Small intestine (tissue), 7 donors: ENCODE measurements around the gene PLCL1. TPM values are rescaled to one million over a fixed set of nuclear protein-coding genes. Genes with fewer than 3 reads are reported as not detected.

Experiments
- DNase-seq, 2 donors: peaks; one replicate each; pipeline versions ENCODE4 v3.0.0 to v3.0.0-alpha.2; 2013
- FAIRE-seq: peaks from 2 replicates; lab custom pipeline; 2012; peaks lifted over from hg19 to GRCh38; lab: Jason Lieb, UNC
- H3K27ac ChIP-seq, 3 donors: one replicate each; pipeline ENCODE4 v1.5.1; 2013; ENCODE audit warnings: low read length in 2 of 3, mild to moderate bottlenecking in 2 of 3, control low read depth in 1 of 3, inconsistent platforms in 1 of 3, low read depth in 1 of 3, moderate library complexity in 1 of 3
- H3K27me3 ChIP-seq, 3 donors: one replicate each; pipeline ENCODE4 v1.6.1; 2013; ENCODE audit warnings: low read length in 3 of 3, inconsistent platforms in 1 of 3; ENCODE audit not compliant: control insufficient read depth in 3 of 3, insufficient read depth in 3 of 3
- H3K36me3 ChIP-seq, 3 donors: one replicate each; pipeline ENCODE4 v1.6.1; 2013; ENCODE audit warnings: low read length in 3 of 3, inconsistent platforms in 1 of 3, low read depth in 1 of 3, mild to moderate bottlenecking in 1 of 3, moderate library complexity in 1 of 3; ENCODE audit not compliant: control insufficient read depth in 3 of 3, insufficient read depth in 2 of 3
- H3K4me1 ChIP-seq, 3 donors: one replicate each; pipeline ENCODE4 v1.6.1; 2013; ENCODE audit warnings: low read length in 2 of 3, inconsistent platforms in 1 of 3, low read depth in 1 of 3, mild to moderate bottlenecking in 1 of 3, moderate library complexity in 1 of 3; ENCODE audit not compliant: control insufficient read depth in 3 of 3, insufficient read depth in 2 of 3
- H3K4me3 ChIP-seq, 3 donors: one replicate each; pipeline ENCODE4 v1.5.1; 2013; ENCODE audit warnings: low read length in 3 of 3, control low read depth in 1 of 3, inconsistent platforms in 1 of 3, low read depth in 1 of 3, mild to moderate bottlenecking in 1 of 3, moderate library complexity in 1 of 3
- H3K9me3 ChIP-seq, 2 donors: one replicate each; pipeline ENCODE4 v1.6.1; 2013; ENCODE audit warnings: low read depth in 1 of 2, low read length in 1 of 2; ENCODE audit not compliant: control insufficient read depth in 2 of 2, insufficient read depth in 1 of 2
- WGBS, 3 donors: extraction: QIAGEN DNeasy Blood & Tissue Kit; methylation state at CpG; one replicate each; pipeline ENCODE4 v1.1.7; 2013; 5-methylcytosine and 5-hydroxymethylcytosine counted together
- polyA plus RNA-seq, 4 donors: library from polyadenylated mRNA; stranded (reverse) in 3 of 4; unstranded in 1 of 4; fragments of 200-250 nt in 3 of 4; fragments of 120-200 nt in 1 of 4; gene quantifications; one replicate each; pipeline versions ENCODE4 v1.2.1 to v1.2.3, GENCODE V29; 2013
- donor health status: healthy with polysubstance abuse.
- donor health status: control.
- donor health status: control.
- donor health status: Bipolar disorder and iron deficiency.
- donor health status: healthy.

Gene PLCL1
- polyA plus RNA-seq, 4 donors: 0.58 to 2.3 (median 0.81) TPM; not detected in 1

- Histone ChIP-seq H3K4me1 (no peaks in the 10 kb centered on the region), H3K4me3 (no peak overlapping the region), H3K9me3 (no peaks in the 10 kb centered on the region), H3K27ac (no peak overlapping the region), H3K36me3 (no peaks in the 10 kb centered on the region), H3K27me3 (no peaks in the 10 kb centered on the region)
- 83 to 91% (median 87%) methylated on average over 1 of the region's 1 CpG for WGBS, 3 donors
- DNase-seq: no peak
- FAIRE-seq: no peak
These were observed 294.0 kb downstream of the PLCL1 start for GRCh38 chr2:198098386-198098785.

DNA sequence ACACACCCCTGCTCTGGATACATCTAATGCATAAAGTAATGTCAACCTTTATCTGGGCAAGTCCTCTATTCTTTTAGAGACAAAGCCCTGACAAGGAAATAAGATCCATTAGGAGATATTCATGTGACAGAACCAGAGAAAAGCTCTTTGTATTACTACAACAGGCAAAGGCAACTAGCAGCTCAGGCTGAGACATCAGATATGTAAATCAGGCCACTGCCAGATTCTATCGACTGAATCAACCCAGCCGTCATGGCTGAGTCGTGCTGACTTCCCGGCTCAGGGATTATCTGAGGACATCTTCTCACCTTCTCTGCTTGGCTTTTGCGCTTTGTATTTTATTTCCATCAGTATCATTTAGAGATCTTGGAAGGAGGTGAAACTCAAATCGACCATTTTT lies 294.5 kb downstream of the PLCL1 start:
- no peak overlapping the region for H3K27ac ChIP-seq
- H3K4me3 ChIP-seq: no peak overlapping the region
- H3K4me1 ChIP-seq: no peaks in the 10 kb centered on the region
- no peaks in the 10 kb centered on the region for H3K9me3 ChIP-seq
- no peak for DNase-seq
- 38 to 64% (median 55%) methylated on average over 6 of the region's 6 CpGs for WGBS, 3 donors
- no peaks in the 10 kb centered on the region for H3K36me3 ChIP-seq
- FAIRE-seq: no peak
- no peaks in the 10 kb centered on the region for H3K27me3 ChIP-seq

GRCh38 chr2:198100346-198100745 lies 296.0 kb downstream of the PLCL1 start:
- WGBS, 3 donors: 31 to 87% (median 48%) methylated on average over 1 of the region's 1 CpG
- FAIRE-seq: no peak
- no peak for DNase-seq

GRCh38 chr2:198101688-198102087 lies 297.3 kb downstream of the PLCL1 start:
- Histone ChIP-seq H3K27me3 (no peaks in the 10 kb centered on the region), H3K4me3 (no peak overlapping the region), H3K27ac (no peak overlapping the region), H3K9me3 (no peaks in the 10 kb centered on the region), H3K36me3 (no peaks in the 10 kb centered on the region), H3K4me1 (no peaks in the 10 kb centered on the region)
- FAIRE-seq (no peak), DNase-seq (no peak)
- 89 to 93% (median 90%) methylated on average over 3 of the region's 3 CpGs for WGBS, 3 donors

More at GRCh38 chr2:198100346-198100745, 296.0 kb downstream of the PLCL1 start:
- Histone ChIP-seq H3K4me3 (no peak overlapping the region), H3K36me3 (no peaks in the 10 kb centered on the region), H3K27ac (no peak overlapping the region), H3K4me1 (no peaks in the 10 kb centered on the region), H3K9me3 (no peaks in the 10 kb centered on the region), H3K27me3 (no peaks in the 10 kb centered on the region)

DNA sequence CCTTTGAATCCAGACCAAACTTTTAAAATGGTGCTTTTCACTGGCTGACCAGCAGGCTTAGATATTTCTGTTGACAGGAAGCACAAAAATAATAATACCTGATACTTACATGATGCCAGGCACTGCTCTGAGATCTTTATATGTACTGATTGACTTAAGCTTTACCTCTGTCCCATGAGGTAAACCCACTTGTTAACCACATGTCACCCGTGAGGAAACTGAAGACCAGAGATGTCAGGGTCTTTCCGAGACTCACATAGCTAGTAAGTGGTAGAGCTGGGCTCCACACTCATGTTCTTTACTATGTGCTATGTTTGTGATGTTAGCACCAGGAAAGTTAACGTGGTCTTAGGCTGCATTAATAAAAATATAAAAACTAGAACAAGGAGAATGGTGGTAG lies 297.7 kb downstream of the PLCL1 start:
- Histone ChIP-seq H3K4me3 (no peak overlapping the region), H3K27me3 (no peaks in the 10 kb centered on the region), H3K9me3 (no peaks in the 10 kb centered on the region), H3K27ac (no peak overlapping the region), H3K4me1 (no peaks in the 10 kb centered on the region), H3K36me3 (peaks cover 0 to 3% (median 0%) of the 10 kb centered on the region in 3 donors)
- FAIRE-seq (no peak), DNase-seq (no peak)
- WGBS, 3 donors: 78 to 92% (median 89%) methylated on average over 3 of the region's 3 CpGs

DNA sequence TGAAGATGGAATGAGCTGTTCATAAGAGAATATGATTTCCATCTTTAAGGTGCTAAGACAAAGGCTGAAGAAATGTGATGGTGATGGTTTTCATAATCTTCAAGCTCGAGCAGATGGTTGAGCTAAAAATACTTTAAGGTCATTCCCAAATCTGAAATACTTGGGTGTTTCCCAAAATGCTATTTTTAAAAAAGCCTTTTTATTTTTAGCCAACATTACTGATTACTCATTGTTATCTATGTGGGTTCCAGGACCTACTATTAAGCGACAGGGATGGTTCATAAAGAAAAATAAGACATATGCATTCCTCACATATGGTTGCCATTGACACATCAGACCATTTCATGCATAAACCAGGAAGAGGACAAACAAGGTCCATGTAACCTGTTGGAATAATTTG lies 298.5 kb downstream of the PLCL1 start:
- no peaks in the 10 kb centered on the region for H3K9me3 ChIP-seq
- FAIRE-seq (no peak), DNase-seq (no peak)
- no peak overlapping the region for H3K4me3 ChIP-seq
- 71 to 78% (median 76%) methylated on average over 2 of the region's 2 CpGs for WGBS, 3 donors
- peaks cover 0 to 4% (median 0%) of the 10 kb centered on the region in 3 donors for H3K36me3 ChIP-seq
- H3K4me1 ChIP-seq: no peaks in the 10 kb centered on the region
- H3K27ac ChIP-seq: no peak overlapping the region
- no peaks in the 10 kb centered on the region for H3K27me3 ChIP-seq

DNA sequence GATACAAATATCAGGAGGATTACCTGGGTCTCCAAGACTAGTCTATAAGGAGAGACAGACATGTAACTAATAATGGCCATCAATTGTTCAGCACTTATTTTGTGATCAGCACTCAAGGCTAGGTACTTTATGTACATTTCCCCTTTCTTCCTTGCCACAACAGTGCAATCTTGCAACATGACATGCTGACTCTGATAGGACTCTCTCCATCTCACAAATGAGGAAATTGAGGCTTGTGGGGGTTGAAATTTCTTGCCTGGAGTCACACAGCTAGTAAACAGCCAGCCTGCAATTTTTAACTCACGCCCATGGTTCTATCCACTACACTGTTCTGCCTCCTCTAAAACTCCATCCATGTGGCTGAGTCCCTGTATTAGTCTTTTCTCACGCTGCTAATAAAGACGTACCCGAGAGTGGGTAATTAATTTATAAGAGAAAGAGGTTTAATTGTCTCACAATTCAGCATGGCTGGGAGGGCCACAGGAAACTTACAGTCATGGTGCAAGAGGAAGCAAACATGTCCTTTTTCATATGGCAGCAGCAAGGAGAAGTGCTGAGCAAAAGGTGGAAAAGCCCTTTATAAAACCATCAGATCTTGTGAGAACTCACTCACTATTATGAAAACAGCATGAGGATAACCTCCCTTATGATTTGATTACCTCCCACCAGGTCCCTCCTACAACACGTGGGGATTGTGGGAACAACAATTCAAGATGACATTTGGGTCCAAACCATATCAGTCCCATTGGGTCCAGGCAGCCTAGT lies 302.4 kb downstream of the PLCL1 start:
- no peak for DNase-seq
- no peak overlapping the region for H3K27ac ChIP-seq

GRCh38 chr2:198113316-198113715 lies 308.9 kb downstream of the PLCL1 start:
- Histone ChIP-seq H3K4me1 (no peaks in the 10 kb centered on the region), H3K27me3 (no peaks in the 10 kb centered on the region), H3K27ac (no peak overlapping the region), H3K9me3 (no peaks in the 10 kb centered on the region), H3K4me3 (no peak overlapping the region), H3K36me3 (no peaks in the 10 kb centered on the region)
- FAIRE-seq: no peak
- no peak for DNase-seq
- 53 to 77% (median 59%) methylated on average over 2 of the region's 2 CpGs for WGBS, 3 donors

More for the DNA sequence above, 302.4 kb downstream of the PLCL1 start:
- no peak overlapping the region for H3K4me3 ChIP-seq
- no peak for FAIRE-seq
- no peaks in the 10 kb centered on the region for H3K9me3 ChIP-seq
- H3K4me1 ChIP-seq: no peaks in the 10 kb centered on the region
- no peaks in the 10 kb centered on the region for H3K27me3 ChIP-seq
- H3K36me3 ChIP-seq: peaks cover 0 to 4% (median 0%) of the 10 kb centered on the region in 3 donors
- WGBS, 3 donors: 77 to 88% (median 84%) methylated on average over 5 of the region's 5 CpGs
